Stimulated activated CD4-positive, alpha-beta T cell treated with anti-CD3 and anti-CD28 coated beads, Interleukin-2, amount 100 ng/mL, for 24 hours (primary cell): Measurements from ENCODE around the gene IRF8.

Experiments used
- DNase-seq, 2 donors: peaks; one replicate each; pipeline ENCODE4 v3.0.0-alpha.2; 2020

The IRF8 gene

DNA sequence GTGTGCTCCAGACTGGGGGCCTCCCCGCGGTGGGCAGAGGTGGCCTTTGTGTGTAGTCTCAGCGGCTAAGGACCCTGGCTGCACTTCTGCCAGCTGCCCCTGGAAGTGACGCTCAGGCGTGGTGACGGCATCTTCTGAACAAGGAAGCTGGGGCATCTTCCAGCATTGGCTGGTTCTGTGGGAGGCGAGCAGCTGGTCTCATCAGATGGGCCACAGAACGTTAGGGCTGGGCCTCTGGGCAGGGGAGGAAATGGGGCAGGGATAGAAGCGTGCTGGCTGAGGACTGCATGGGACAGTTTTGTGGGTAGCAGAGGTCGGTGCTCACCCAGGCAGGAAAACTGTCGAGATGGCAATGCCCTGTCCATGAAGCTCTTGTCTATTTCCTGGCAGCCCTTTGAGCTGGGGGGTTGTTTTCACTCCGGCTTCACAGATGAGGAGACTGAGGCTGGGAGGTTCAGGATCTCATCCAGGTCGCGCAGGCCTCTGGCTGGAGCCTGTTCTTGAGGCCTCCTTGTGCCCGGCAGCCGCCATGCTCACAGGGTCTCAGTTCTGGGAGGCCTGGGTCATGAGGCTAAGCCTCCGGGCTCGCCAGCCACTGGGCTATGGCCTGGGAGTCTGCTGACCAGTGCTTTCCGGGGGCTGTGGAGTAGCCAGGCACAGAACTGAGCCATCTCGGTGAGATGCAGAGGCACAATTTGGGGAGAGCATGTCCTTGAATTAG is 16.3 kb downstream of the IRF8 start:
- no peak for DNase-seq

DNA sequence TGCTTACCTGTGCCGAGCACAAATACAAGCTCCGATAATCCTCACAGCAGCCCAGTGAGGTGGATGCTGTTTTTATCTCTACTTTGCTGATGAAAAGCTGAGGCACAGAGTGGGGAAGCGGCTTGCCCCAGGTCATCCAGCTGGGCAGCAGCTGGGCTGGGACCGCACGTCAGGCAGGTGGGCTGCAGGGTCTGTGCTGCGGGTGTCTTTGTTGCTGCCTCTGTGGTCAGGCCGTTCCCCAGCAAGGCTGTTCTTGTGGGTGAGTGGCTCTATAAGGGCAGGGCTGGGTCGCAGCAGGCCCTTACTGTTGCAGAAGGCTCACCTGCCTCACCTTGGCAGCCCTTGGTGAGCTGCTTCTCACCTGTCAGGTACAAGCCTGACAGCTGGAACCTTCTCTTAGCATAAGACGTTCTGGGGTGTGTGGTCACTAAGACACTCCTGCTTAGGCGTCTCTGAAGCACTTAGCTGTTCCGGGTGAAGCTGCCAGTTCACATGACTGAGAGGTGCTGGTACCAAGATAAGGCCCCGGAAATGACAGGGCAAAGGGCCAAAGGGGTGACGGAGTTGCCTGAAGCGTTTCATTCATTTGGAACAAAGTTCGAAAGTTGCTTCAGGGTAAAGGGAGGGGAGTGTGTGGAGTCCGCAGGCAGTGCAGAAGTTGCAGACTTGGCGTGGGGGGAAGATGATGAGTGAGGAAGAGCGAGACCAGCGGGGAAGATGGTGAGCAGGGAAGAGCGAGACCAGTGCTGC is 17.4 kb downstream of the IRF8 start:
- no peak for DNase-seq

DNA sequence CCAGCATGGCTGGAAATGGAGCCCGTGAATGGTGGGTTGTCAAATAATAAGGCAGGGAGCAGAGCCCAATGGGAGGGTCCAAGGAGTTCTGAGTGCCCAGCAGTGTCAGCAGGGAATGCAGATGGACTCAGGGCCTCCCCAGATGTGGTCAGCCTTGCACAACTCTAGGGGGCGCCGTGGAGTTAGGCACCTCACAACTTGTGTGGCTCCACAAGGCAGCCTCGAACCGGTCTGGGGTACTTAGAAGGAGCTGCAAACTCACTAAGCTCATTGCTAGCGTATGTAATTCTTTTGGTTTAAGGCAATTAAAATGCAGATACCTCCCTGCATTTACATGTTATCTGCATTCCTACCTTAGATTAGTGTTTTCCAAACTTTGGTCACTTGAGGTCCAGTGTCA is 18.1 kb downstream of the IRF8 start:
- DNase-seq: peak in 1 of 2 donors; percentile 45

DNA sequence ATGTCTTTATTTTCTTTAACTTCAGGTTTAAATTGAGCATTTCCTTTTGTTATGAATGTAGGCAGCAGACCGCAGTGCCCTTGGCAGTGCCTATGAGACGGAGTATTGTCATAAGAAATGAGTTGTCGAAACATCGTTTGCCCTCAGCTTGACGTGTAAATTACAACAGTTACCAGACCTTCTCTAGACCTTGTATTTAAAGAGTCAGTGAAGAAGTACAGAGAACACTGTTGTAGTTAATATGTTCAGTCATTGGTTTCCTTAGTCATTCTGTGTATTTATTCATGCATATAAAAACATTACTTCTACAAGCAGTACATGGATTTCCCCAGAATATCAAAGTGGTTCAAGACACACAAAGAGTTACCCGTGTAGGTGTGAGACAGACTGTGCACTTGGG is 19.0 kb downstream of the IRF8 start:
- DNase-seq: no peak

DNA sequence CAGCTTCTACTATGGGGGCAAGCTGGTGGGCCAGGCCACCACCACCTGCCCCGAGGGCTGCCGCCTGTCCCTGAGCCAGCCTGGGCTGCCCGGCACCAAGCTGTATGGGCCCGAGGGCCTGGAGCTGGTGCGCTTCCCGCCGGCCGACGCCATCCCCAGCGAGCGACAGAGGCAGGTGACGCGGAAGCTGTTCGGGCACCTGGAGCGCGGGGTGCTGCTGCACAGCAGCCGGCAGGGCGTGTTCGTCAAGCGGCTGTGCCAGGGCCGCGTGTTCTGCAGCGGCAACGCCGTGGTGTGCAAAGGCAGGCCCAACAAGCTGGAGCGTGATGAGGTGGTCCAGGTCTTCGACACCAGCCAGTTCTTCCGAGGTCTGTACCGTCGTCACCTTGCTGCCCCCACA is 19.5 kb downstream of the IRF8 start:
- no peak for DNase-seq

DNA sequence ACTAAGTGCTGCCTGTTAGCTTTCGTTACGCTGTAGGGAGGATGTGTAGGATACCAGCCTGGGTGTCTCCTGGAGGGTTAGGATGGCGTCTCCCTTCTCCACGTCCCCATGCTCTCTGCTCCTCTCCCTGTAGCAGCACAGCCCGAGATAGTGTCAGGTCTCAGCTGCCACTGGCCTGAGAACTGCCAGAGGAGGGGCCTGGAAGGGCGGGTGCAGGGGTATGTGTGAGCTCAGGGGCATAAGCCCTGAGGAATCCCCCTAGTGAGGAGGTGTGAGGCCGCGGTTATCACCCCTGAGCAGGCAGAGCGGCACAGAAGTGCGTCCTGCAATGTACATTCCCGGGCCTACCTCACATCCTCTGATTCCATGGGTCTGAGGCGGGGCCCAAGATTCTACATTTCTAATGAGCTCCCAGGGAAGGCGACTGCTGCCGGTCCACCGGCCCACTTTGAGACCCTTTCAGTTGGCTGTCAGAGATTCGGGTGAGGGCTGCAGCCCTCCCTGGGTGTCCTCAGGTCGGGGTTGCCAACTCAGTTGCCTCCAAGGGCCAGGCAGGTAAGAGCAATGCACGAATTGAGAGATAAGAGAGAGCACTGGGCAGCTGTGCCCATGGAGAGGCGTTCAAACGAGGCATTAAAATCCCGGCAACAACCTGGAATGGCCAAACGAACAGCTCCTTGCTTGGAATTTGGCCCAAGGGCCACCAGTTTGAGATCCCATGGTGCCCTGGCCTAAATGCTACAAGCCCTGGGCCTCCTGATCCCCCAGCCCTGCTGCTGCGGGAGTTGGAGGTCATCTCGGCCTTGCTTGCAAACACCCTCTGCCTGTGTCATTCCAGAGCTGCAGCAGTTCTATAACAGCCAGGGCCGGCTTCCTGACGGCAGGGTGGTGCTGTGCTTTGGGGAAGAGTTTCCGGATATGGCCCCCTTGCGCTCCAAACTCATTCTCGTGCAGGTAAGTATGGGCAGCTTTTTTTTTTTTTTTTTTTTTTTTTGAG is 20.6 kb downstream of the IRF8 start:
- DNase-seq: no peak

DNA sequence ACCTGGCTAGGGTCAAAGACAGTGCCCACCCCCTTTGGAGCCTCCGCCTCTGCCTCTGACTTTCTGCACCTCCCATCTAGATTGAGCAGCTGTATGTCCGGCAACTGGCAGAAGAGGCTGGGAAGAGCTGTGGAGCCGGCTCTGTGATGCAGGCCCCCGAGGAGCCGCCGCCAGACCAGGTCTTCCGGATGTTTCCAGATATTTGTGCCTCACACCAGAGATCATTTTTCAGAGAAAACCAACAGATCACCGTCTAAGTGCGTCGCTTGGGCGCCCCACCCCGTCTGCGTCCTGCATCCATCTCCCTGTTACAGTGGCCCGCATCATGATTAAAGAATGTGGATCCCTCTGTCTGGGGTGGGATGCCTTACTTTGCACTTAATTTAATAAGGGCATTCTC is 22.1 kb downstream of the IRF8 start:
- DNase-seq: no peak

DNA sequence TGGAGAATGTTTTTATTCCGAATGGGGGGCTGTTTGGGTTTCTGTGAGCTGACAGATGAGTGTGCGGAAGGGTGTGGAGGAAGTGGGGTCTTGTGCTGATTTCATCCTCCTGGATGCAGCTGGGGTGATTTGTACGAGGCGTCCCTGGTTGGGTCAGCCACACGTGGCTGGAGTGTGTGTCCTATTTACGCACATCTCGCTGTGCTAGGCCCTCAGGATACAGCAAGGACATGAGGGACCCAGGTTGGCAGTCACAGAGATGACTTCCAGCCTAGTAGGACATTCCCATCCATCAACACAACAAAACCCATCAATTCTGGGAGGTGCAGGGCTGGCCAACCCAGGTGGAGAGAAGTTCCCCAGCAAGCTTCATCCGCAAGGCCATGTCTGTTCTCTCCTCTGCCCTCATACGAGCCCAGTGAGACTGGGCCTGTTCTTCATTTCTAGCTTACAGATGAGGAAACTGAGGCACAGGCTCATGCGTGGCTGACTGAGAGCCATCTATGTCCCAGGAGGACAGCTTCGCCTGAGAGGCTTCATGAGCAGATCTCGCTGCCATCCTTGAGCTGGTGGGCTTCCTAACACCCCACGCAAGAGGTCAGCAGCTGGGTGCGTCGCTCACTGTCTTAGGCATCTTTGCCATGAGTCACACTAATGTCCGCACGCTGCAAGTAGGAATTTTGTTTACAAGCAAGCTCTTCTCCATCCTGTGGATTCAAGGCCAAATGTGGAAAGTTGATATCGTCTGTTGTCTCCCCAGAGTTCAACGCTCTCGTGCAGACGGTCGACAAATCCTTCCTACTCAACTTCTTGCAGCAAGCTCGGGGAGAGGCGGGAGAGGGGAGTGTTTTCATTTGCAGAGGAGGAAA is 24.4 kb downstream of the IRF8 start:
- DNase-seq: no peak

DNA sequence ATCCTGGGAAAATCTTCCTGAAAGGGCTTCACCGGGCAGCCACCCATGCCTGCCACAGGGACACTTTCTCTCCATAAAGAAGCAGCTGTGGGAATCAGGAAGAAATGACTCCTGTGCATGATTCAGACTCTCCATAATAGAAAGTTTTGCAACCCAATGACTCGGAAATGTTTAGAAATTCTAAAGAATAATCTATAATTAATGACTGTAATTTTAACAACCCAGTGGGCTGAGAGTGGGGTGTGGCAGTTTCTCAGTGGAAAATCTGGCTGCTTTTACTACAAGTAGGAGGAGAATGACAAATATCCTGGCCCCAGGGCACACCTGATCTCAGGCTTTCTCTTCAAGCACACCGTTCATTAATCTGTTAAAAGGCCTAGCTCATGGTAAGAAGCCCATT is 25.7 kb downstream of the IRF8 start:
- peak; percentile 62 to 65 for DNase-seq

DNA sequence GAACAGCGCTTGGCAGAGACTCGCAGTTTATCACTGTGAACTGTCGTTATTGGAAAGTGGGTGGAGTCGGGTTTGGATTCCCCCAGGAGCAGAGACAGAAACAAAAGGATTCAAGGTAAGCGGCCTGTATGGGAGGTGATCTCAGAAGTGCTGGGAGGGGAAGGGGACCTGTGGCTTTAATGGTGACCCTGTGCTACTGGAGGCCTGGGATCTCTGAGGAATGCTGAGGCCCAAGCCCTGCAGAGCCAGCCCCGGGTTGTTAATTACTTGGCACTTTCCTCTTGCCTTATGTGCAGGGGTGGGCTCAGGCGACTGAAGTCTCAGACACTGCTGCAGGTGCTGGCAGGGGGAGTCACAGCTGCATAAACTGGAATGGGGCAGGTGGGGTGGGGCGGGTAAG is 27.4 kb downstream of the IRF8 start:
- no peak for DNase-seq

DNA sequence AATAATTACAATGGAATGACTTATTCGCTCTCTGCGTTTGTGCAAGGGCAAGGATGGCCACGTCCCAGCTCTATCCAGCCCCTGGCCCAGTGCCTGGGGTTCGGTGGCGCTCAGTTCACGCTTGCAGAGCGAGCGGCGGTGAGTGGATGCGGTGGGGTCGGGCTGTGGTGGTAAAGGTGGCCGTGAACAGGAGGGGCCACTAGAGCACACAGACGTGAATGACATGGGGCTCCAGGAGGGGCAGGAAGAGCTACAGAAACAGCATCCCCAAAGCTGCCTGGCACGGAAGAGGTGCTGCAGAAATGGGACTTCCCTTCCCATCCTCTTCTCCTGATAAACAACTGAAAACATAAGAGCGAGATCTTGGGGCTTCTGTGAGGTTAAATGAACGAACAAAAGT is 28.4 kb downstream of the IRF8 start:
- no peak for DNase-seq

DNA sequence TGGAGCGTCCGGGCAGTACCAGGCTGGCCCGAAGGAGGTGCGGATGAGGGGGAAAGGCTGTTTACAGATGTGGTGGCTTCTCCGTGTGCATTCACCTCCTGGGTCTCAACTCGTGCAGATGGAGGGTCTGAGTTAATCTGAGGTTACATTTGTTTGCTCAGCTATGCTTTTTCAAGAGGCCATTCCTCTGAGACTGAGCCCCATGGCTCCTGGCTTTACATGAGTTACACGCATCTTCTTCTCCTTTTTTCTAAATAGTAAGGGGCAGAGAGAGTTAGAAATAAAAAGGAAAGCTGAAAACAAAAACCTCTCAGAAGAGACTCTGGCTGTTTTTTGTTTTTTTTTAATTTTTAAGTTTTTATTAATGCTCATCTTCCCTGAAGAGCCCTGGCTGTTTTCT is 29.0 kb downstream of the IRF8 start:
- no peak for DNase-seq

DNA sequence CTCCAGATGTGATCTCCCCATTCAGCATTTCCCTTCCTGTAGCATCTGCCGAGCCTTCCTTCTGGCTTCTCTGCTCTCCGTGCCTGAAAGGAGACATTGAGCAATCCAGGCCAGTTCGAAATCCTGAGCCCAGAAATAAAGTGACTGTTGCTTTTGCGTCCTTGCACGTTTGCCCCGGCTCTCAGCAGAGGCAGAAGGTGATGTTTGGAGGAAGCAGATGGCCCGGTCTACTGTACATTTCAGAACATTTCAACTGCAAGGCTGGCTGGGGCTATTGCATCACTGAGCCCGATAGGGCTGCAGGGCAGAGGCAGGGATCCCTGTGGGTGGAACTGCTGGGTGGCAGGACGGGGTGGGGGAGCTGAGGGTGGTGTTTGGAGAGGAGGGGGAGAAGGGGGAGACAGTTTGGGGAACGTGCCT is 29.4 kb downstream of the IRF8 start:
- no peak for DNase-seq

DNA sequence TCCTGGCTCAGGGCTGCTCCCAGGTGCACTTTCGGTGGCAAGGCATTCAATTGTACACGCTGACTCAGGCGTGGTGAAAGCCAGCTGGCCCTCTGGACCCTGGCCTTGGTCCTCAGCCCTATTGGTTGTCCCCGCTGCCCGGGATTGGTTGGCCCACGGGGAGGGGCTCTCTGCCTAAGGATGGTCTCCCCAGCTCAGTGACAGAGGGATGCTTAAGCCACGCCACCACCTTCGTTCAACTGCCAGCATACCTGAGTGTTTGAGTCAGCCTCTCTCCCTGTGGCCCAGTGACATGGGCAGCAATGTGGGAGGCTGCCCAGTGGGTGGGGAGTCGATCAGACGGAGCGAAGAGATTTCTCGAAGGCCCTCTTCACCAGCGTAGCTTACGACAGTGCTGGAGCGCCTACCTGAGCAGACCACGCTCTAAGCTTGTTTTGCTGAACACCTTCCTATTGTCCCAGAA is 30.3 kb downstream of the IRF8 start:
- no peak for DNase-seq

DNA sequence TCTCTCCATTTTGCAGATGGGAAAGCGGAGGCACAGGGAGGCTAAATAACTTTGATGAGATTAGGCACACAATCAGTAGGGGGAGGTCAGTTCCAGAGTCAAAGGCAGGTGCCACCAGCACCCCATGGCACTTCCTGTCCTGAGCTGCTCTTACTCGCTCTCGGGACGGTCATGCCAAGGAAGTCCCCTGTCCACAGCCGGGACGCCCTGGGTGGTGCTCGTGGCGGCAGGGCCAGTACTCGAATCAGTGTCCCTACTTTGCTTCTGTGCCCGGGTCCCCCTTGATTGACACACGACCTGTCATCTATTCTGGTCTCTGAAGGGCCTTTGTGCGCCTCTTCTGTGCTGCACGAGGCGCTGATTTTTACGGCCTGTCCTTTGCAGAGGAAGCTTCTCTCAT is 31.3 kb downstream of the IRF8 start:
- no peak for DNase-seq

DNA sequence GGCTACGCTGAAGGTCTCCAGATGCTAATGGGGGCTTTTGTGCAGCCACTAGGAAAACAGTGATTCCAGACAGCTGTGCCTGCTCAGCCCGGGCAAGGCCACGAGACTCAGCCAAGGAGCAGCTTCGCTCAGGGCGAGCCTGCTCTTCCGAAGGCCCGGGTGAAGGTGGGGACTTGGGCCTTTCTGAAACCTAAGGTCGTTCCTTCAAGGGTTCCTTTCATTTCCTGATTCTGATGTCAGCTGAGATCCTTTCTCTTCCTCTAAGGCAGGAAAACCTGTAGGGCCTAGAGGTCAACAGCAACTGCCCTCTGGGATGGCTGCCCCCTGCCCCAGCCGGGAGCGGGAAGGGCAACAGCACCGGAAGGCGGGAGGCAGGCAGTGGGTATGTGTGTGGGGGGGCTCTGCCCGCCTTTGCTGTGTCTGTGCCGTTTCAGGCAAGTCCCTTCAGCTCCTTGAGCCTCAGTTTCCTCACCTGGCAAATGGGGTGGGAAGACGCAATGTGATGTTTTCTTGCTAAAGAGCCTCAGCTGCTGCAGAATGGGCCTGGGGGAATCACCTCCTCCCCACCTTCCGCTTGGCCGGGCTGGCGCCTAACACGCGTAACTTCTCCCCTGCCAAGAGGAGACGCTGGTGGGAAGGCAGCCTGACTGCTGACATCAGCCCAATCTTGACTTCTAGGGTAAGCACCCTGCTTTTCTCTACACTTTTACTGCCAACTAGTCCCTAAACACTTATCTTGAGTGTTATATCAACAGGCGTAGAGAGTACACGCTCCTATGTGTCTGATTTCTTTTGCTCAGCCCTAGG is 32.8 kb downstream of the IRF8 start:
- no peak for DNase-seq

DNA sequence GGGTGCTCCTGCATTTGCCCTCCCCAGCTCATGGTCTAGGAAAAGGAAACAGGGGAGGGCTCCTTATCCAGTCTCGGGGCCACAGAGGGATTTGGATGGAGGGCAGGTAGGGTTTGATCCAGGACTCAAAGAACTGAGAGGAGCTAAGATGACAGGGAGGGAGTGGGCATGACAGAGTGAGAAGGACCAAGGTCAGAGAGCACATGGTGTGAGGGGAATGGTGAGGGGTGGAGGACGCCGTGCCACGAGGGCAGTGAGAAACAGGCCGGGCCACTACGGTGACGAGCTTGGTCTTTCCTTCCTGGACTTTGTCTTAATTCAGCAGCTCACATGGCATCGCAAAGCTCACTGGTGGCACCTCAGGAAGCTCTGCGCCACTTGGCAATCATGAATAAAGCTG is 35.2 kb downstream of the IRF8 start:
- no peak for DNase-seq

DNA sequence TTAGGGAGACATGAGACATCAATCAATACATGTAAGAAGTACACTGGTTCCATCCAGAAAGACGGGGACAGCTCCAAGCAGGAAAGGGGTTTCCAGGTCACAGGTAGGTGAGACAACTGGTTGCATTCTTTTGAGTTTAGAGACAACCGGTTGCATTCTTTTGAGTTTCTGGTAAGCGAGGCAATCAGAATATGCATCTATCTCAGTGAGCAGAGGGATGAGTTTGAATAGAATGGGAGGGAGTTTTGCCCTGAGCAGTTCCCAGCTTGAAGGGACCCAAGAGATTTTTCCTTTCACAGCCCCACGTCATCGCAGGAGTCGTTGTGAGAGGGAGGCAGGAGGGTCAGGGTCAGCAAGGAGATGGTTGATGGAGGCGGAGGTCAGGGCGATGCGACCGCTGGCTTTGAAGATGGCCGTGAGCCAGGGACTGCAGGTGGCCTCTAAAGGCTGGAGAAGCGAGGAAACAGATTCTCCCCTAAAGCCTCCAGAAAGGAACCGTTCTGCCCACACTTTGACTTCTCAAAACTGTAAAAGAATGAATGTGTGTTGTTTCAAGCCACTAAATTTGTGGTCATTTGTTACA is 36.5 kb downstream of the IRF8 start:
- no peak for DNase-seq

DNA sequence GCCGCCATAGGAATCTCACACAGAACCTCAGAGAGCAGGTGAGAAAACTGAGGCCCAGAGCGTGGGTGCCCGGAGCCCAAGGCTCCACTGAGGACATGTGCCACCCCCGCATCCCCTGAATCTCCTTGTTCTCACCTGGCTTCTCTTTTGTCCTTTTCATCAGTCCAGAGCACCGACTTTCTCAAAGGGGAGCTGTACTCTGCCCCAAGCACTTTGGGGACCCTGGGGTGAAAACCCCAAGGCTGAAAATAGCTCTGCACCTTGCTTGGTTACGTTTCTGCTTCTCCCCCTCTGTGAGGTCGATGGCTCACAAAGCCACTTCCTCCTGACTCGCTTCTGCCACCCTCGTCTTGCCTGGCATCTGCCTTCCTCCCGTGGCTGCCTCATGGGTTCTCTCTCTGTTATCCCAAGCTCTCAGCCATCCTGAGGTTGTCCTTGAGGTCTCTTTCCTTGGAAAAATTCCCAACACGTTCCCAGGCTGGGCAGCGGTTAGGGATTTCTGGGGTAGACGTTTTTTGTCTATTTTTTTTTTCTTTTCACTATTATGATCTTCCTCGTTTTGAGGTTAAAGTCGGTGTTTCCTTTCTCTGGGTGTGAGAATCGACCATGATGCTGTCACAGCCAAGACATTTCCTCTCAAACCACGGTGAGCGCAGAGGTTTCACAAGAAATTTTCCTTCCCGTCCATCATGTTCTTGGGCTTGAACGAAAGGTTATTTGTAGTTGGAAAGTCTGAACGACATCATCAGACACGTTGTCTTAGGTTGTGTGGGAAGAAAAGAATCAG is 37.2 kb downstream of the IRF8 start:
- DNase-seq: peak; percentile 74 to 77

DNA sequence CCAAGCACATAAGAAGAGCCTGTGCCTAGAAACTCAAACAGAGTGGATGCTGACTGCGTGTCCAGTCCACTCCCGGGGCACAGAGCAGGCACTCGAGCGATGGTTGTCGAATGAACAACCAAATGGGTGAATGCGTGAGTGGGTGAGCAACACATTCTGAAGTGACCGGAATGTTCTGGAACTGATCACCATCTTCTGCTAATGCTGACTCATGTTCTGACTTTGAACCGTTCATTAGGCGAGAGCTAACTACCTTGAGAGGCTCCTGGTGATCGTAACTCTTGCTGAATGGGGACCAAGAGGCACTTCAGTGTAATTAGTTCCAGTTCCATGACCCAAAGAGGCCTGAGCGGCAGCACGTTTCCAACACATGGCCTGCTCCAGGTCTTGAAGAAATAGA is 37.9 kb downstream of the IRF8 start:
- DNase-seq: peak; percentile 33 to 45
